ENCODE results near the gene CRIP2. TPM values are rescaled to one million over a fixed set of nuclear protein-coding genes. Genes with fewer than 3 reads are reported as not detected.

Gene CRIP2
- total RNA-seq, 2 experiments from 2014 or later = 1.2 to 1.6 TPM

DNA sequence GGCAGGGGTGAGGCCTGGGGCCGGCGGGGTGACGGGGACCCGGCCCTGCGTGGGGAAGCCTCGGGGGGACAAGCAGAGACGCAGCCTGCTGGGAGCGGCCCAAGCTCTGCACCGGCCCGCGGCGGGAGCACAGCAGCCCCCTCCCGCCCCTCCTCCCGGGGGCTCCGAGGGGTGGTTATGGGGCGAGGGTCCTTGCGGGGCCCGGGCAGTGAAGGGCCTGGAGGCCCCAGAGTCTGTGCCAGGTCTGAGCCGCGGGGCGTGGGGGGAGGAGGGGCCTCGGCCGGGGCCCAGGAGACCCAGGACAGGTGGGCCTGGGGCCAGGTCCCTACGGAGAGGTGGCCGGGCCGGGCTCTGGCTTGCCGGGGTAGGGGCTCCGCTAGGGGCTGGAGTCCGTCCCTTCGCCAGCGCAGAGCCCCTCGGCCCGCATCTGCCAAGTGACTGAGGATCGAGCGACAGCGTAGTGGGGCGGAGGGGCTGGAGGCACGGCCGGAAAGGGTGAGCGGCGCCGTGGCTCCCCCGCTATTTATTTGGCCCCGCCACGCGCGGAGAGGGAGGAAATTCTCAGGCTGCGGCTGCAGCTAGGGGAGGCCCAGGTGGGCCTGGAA is 52.3 kb downstream of the CRIP2 start:
- Mint-ChIP-seq H3K4me1 (peaks cover 14% of the 10 kb centered on the region), H3K36me3 (no peaks in the 10 kb centered on the region), H3K27me3 (peaks cover 34% of the 10 kb centered on the region), H3K27ac (peak overlapping the region; percentile 80), H3K9me3 (no peaks in the 10 kb centered on the region), H3K4me3 (peak overlapping the region; percentile 78)
- ATAC-seq (ENCODE audit: low read depth) (no peak), DNase-seq (peak; percentile 51)
- POLR2A ChIA-PET = interaction anchor here (0.6 to 1.0 kb wide), 2 partner anchors 46 to 113 kb away, joined by 3 to 4 read pairs; no protein-coding TSS in a partner anchor

DNA sequence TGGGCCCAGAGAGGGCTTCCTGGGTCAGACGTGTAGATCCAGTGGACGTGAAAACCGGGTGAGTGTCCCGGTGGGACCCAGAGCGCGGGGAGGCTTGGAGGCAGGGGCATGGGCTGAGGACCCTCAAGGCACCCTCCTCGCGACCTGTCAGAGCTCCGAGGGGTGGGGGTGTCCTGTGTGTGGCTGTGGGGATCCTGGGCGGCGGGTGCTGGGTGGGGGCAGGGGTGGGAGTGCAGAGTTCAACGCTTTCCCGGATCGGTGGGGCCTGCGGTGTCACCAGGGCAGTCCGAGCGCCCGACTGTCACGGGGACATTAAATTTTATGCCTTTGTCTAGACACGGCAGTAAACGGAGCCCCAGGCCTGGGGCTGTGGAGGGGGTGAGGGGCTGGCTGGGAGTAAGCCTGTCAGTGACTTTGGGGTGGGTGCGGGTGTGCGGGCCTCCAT is 52.8 kb downstream of the CRIP2 start:
- H3K4me3 Mint-ChIP-seq = peak overlapping the region; percentile 78

DNA sequence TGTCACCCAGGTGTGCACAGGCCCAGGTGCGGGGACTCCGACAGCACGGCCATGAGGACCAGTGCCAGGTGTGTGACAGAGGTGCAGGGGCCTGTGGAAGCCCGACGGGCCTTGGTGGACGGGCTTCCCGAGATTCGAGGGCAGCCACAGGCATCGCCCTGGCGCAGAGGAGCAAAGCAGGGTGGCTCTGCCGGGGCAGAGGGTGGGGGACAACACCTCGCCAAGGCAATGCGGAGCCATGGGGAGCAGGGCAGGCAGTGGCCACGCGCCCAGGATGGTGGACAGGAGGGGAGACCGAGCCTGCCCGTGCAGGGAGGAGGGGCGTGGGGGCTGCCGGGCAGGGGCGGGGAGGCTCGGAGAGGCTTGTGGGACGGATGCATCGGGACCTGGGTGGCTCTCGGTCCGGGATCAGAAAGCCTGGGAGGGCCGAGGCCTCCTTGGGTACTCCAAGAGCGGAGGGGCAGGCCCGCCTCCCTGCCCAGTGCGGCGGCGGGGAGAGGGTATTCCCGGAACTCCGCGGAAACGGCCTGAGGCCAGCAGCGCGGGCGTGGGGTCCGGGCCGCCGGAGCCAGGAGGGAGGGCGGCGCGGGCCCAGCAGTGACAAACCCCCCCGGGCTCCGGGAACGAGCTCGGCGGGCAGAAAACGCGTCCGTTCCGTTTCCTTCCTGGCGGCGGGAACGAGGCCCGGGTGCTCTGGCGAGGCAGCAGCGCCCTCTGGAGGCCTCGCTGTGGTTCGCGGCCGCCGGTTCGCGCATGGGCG is 53.4 kb downstream of the CRIP2 start:
- peak; percentile 62 for ATAC-seq (ENCODE audit: low read depth)
- Mint-ChIP-seq H3K36me3 (no peaks in the 10 kb centered on the region), H3K4me3 (peak overlapping the region; percentile 78), H3K9me3 (no peaks in the 10 kb centered on the region), H3K27me3 (peaks cover 30% of the 10 kb centered on the region), H3K27ac (peak overlapping the region; percentile 76), H3K4me1 (peaks cover 17% of the 10 kb centered on the region)
- POLR2A ChIA-PET = interaction anchor here (0.6 to 2.2 kb wide), 6 partner anchors 38 to 223 kb away, joined by 3 to 18 read pairs (median 6); no protein-coding TSS in a partner anchor
- peak; percentile 92 for DNase-seq

More for the DNA sequence above, 52.8 kb downstream of the CRIP2 start:
- Mint-ChIP-seq H3K9me3 (no peaks in the 10 kb centered on the region), H3K27me3 (peaks cover 34% of the 10 kb centered on the region), H3K27ac (peak overlapping the region; percentile 80), H3K4me1 (peaks cover 14% of the 10 kb centered on the region), H3K36me3 (no peaks in the 10 kb centered on the region)
- DNase-seq (no peak), ATAC-seq (ENCODE audit: low read depth) (no peak)
- POLR2A ChIA-PET = interaction anchor here (0.6 to 1.0 kb wide), 2 partner anchors 46 to 114 kb away, joined by 3 to 4 read pairs; no protein-coding TSS in a partner anchor

DNA sequence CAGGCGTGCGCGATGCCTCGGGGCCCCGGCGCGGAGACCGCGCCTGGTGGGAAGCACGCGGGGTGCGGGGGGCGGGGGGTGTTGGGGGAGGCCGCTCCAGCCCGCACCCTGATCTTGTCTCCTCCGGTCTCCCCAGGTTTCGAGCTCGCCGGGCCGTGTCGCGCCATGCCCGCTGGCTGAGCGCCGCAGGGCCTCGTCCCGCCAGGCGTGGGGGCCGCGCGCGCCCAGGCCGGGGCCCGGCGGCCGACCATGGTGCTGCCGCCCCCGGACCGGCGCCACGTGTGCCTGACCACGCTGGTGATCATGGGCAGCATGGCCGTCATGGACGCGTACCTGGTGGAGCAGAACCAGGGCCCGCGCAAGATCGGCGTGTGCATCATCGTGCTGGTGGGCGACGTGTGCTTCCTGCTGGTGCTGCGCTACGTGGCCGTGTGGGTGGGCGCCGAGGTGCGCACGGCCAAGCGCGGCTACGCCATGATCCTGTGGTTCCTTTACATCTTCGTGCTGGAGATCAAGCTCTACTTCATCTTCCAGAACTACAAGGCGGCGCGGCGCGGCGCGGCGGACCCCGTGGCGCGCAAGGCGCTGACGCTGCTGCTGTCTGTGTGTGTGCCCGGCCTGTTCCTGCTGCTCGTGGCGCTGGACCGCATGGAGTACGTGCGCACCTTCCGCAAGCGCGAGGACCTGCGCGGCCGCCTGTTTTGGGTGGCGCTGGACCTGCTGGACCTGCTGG is 54.1 kb downstream of the CRIP2 start:
- peak; percentile 8 for ATAC-seq (ENCODE audit: low read depth)
- H3K27me3 Mint-ChIP-seq = peaks cover 24% of the 10 kb centered on the region
- peak overlapping the region; percentile 79 for H3K4me3 Mint-ChIP-seq

DNA sequence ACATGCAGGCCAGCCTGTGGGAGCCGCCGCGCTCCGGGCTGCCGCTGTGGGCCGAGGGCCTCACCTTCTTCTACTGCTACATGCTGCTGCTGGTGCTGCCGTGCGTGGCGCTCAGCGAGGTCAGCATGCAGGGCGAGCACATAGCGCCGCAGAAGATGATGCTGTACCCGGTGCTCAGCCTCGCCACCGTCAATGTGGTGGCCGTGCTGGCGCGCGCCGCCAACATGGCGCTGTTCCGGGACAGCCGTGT is 54.6 kb downstream of the CRIP2 start:
- peak overlapping the region; percentile 79 for H3K4me3 Mint-ChIP-seq
- peak overlapping the region; percentile 86 for H3K27ac Mint-ChIP-seq
- no peaks in the 10 kb centered on the region for H3K9me3 Mint-ChIP-seq
- ATAC-seq (ENCODE audit: low read depth) (peak; percentile 11), DNase-seq (no peak)
- peaks cover 23% of the 10 kb centered on the region for H3K27me3 Mint-ChIP-seq
- POLR2A ChIA-PET = interaction anchor here (1.5 to 2.2 kb wide), 3 partner anchors 39 to 153 kb away, joined by 6 to 18 read pairs (median 16); no protein-coding TSS in a partner anchor
- H3K36me3 Mint-ChIP-seq = no peaks in the 10 kb centered on the region
- peaks cover 16% of the 10 kb centered on the region for H3K4me1 Mint-ChIP-seq

More for the DNA sequence above, 54.1 kb downstream of the CRIP2 start:
- H3K9me3 Mint-ChIP-seq = no peaks in the 10 kb centered on the region
- peak; percentile 62 for DNase-seq
- H3K4me1 Mint-ChIP-seq = peaks cover 17% of the 10 kb centered on the region
- H3K36me3 Mint-ChIP-seq = no peaks in the 10 kb centered on the region
- H3K27ac Mint-ChIP-seq = peak overlapping the region; percentile 86
- POLR2A ChIA-PET = interaction anchor here (1.2 to 2.2 kb wide), 4 partner anchors 39 to 158 kb away, joined by 6 to 18 read pairs (median 12); no protein-coding TSS in a partner anchor

Other genes starting within 250 kb of the CRIP2 start
- 10 to 100 TPM; 49.6 to 51.3 TPM for gene BTBD6, start 226.3 kb upstream of the CRIP2 start, total RNA-seq
- 10 to 100 TPM; 49.5 to 50.4 TPM for gene BRF1, start 173.8 kb upstream of the CRIP2 start, total RNA-seq
- gene PACS2, start 160.1 kb upstream of the CRIP2 start, total RNA-seq = 10 to 100 TPM; 51.6 to 54.7 TPM
- gene TEX22, start 76.3 kb upstream of the CRIP2 start, total RNA-seq = 1 to 10 TPM; 6.4 to 6.9 TPM
- gene MTA1, start 55.0 kb upstream of the CRIP2 start, total RNA-seq = 100 to 1,000 TPM; 120 to 132 TPM
- 100 to 1,000 TPM; 445 to 453 TPM for gene CRIP1, start 12.1 kb downstream of the CRIP2 start, total RNA-seq
- gene TEDC1, start 16.4 kb downstream of the CRIP2 start, total RNA-seq = 10 to 100 TPM; 43.3 to 47.6 TPM
- gene TMEM121, start 51.8 kb downstream of the CRIP2 start, total RNA-seq = 1 to 10 TPM; 8.1 to 8.8 TPM

Data from activated naive CD8-positive, alpha-beta T cell treated with anti-CD3 and anti-CD28 coated beads, Interleukin-2, amount 10 ng/mL, durations not matched to agents 7 days and 5 days (primary cell).